ENCODE results near the gene SRP54. TPM values are rescaled to one million over a fixed set of nuclear protein-coding genes. Genes with fewer than 3 reads are reported as not detected.

SRP54 gene
- total RNA-seq, 2 donors from 2014 or later, result 29.8 to 33.3 TPM

- no peak overlapping the region for H3K4me3 ChIP-seq
- H3K27me3 ChIP-seq, result no peaks in the 10 kb centered on the region
- H3K9me3 ChIP-seq, result no peaks in the 10 kb centered on the region
- DNase-seq (ENCODE audit: low spot score), result no peak
- TF ChIP-seq CTCF (IDR thresholded peaks at IDR 0.05), result no peak
- no peak overlapping the region for H3K27ac ChIP-seq
- H3K36me3 ChIP-seq, result no peaks in the 10 kb centered on the region
- peaks cover 0 to 15% of the 10 kb centered on the region in 2 donors for H3K4me1 ChIP-seq
These were observed 4.3 kb upstream of the SRP54 start for GRCh38 chr14:34978444-34978843.

- H3K36me3 ChIP-seq, result no peaks in the 10 kb centered on the region
- peak overlapping the region in 1 of 2 donors; percentile 75 for H3K4me3 ChIP-seq
- H3K27ac ChIP-seq, result no peak overlapping the region
- no peaks in the 10 kb centered on the region for H3K9me3 ChIP-seq
- no peak for DNase-seq (ENCODE audit: low spot score)
- peaks cover 0 to 34% of the 10 kb centered on the region in 2 donors for H3K4me1 ChIP-seq
- TF ChIP-seq CTCF (IDR thresholded peaks at IDR 0.05), result no peak
- no peaks in the 10 kb centered on the region for H3K27me3 ChIP-seq
These were observed 2.4 kb upstream of the SRP54 start for GRCh38 chr14:34980337-34980900.

- Histone ChIP-seq H3K36me3 (no peaks in the 10 kb centered on the region), H3K27me3 (no peaks in the 10 kb centered on the region), H3K4me3 (peak overlapping the region; percentile 74 to 75), H3K27ac (peak overlapping the region; percentile 94 to 98), H3K4me1 (peaks cover 0 to 38% of the 10 kb centered on the region in 2 donors), H3K9me3 (no peaks in the 10 kb centered on the region)
- peak in 1 of 2 donors; percentile 44 for TF ChIP-seq CTCF (IDR thresholded peaks at IDR 0.05)
- DNase-seq (ENCODE audit: low spot score), result peak; percentile 61
These were observed 910 bp upstream of the SRP54 start for GRCh38 chr14:34981743-34982420.

- no peak for TF ChIP-seq CTCF (IDR thresholded peaks at IDR 0.05)
- Histone ChIP-seq H3K36me3 (no peaks in the 10 kb centered on the region), H3K9me3 (no peaks in the 10 kb centered on the region), H3K4me1 (peaks cover 0 to 38% of the 10 kb centered on the region in 2 donors), H3K4me3 (peak overlapping the region; percentile 74 to 75), H3K27ac (peak overlapping the region; percentile 94 to 98), H3K27me3 (no peaks in the 10 kb centered on the region)
- DNase-seq (ENCODE audit: low spot score), result no peak
These were observed 462 bp downstream of the SRP54 start for GRCh38 chr14:34983148-34983760.

GRCh38 chr14:34983786-34984185, 994 bp downstream of the SRP54 start:
- Histone ChIP-seq H3K4me1 (peaks cover 0 to 38% of the 10 kb centered on the region in 2 donors), H3K36me3 (no peaks in the 10 kb centered on the region), H3K27me3 (no peaks in the 10 kb centered on the region), H3K4me3 (peak overlapping the region; percentile 74 to 75), H3K27ac (no peak overlapping the region), H3K9me3 (no peaks in the 10 kb centered on the region)
- DNase-seq (ENCODE audit: low spot score), result no peak
- no peak for TF ChIP-seq CTCF (IDR thresholded peaks at IDR 0.05)
